Neural cell (in vitro differentiated cells): Measurements from ENCODE around the gene OLIG3. TPM values are rescaled to one million over a fixed set of nuclear protein-coding genes. Genes with fewer than 3 reads are reported as not detected.

Experiments
- H2AFZ ChIP-seq: fragments of 200-600, 300-800 bp; sonication (generic), shearing (Covaris generic); 2 replicates; pipeline ENCODE4 v1.6.0; 2014; ENCODE audit warnings: low read depth, mild to moderate bottlenecking, antibody characterized with exemption, low read length, moderate library complexity
- H3F3A ChIP-seq: fragments of 200-600 bp; shearing (Covaris generic); 2 replicates; pipeline ENCODE4 v1.6.1; 2016; ENCODE audit warnings: mild to moderate bottlenecking, moderate library complexity, mixed read lengths, antibody characterized with exemption, low read length; ENCODE audit not compliant: insufficient read depth, poor library complexity, severe bottlenecking
- H3K27ac ChIP-seq: fragments of 200-600, 300-800 bp; sonication (generic), shearing (Covaris generic); 2 replicates; pipeline ENCODE4 v1.5.1; 2014; ENCODE audit warnings: mild to moderate bottlenecking, low read length, moderate library complexity
- H3K27me3 ChIP-seq: fragments of 300-800, 200-600 bp; sonication (generic), shearing (Covaris generic); 2 replicates; pipeline ENCODE4 v1.6.0; 2014; ENCODE audit warnings: mild to moderate bottlenecking, low read depth, low read length, moderate library complexity; ENCODE audit not compliant: insufficient read depth
- H3K36me3 ChIP-seq: fragments of 300-800, 200-600 bp; sonication (generic), shearing (Covaris generic); 2 replicates; pipeline ENCODE4 v1.5.1; 2014; ENCODE audit warnings: mild to moderate bottlenecking, antibody characterized with exemption, low read length, moderate library complexity; ENCODE audit not compliant: insufficient read depth
- H3K4me2 ChIP-seq: fragments of 300-800, 200-600 bp; sonication (generic), shearing (Covaris generic); 2 replicates; pipeline ENCODE4 v1.6.0; 2014; ENCODE audit warnings: mild to moderate bottlenecking, low read length
- H3K4me3 ChIP-seq: fragments of 300-800, 200-600 bp; sonication (generic), shearing (Covaris generic); 2 replicates; pipeline ENCODE4 v1.5.1; 2014; ENCODE audit warnings: mild to moderate bottlenecking, low read length, moderate library complexity
- H3K79me2 ChIP-seq: fragments of 200-600 bp; shearing (Covaris generic); replicated peaks from 2 replicates; pipeline ENCODE4 v1.6.0; 2014; ENCODE audit warnings: mild to moderate bottlenecking, low read length, moderate library complexity; ENCODE audit not compliant: insufficient read depth
- H3K9ac ChIP-seq: fragments of 300-800, 200-600 bp; sonication (generic), shearing (Covaris generic); 2 replicates; pipeline ENCODE4 v1.6.1; 2016; ENCODE audit warnings: mild to moderate bottlenecking, low read length, mixed read lengths
- H3K9me2 ChIP-seq: fragments of 200-600 bp; shearing (Covaris generic); 2 replicates; pipeline ENCODE4 v1.6.1; 2016; ENCODE audit warnings: mild to moderate bottlenecking, low read length, mixed read lengths; ENCODE audit not compliant: insufficient read depth
- H3K9me3 ChIP-seq: fragments of 200-600, 300-800 bp; sonication (generic), shearing (Covaris generic); 2 replicates; pipeline ENCODE4 v1.6.1; 2016; ENCODE audit warnings: mild to moderate bottlenecking, mixed run types, low read length, moderate library complexity, mixed read lengths
- H4K20me1 ChIP-seq: fragments of 200-600 bp; shearing (Covaris generic); 2 replicates; pipeline ENCODE4 v1.6.1; 2016; ENCODE audit warnings: mild to moderate bottlenecking, mixed run types; ENCODE audit not compliant: insufficient read depth
- EP300 ChIP-seq: fragments of 450-650 bp; conservative IDR thresholded peaks from 2 replicates; pipeline ENCODE4 v1.6.1; 2014; ENCODE audit warnings: antibody characterized with exemption, mild to moderate bottlenecking, moderate library complexity; ENCODE audit not compliant: poor library complexity, severe bottlenecking
- EZH2 ChIP-seq: fragments of 200-600, 300-800 bp; shearing (Covaris generic), sonication (generic); IDR thresholded peaks from 2 replicates; pipeline ENCODE4 v1.6.1; 2014; ENCODE audit warnings: antibody characterized with exemption, low read length, borderline replicate concordance, mild to moderate bottlenecking; ENCODE audit not compliant: insufficient read depth, poor library complexity, severe bottlenecking
- MXI1 ChIP-seq: fragments of 450-650 bp; conservative IDR thresholded peaks from 2 replicates; pipeline ENCODE4 v1.6.1; 2014; ENCODE audit warnings: antibody characterized with exemption, mild to moderate bottlenecking; ENCODE audit not compliant: poor library complexity, severe bottlenecking
- POLR2AphosphoS5 ChIP-seq: IDR thresholded peaks from 2 replicates; pipeline ENCODE4 v1.6.1; 2012
- RAD21 ChIP-seq: fragments of 450-650 bp; conservative IDR thresholded peaks from 2 replicates; pipeline ENCODE4 v1.6.1; 2014; ENCODE audit warnings: antibody characterized with exemption, mild to moderate bottlenecking, moderate library complexity
- SMC3 ChIP-seq: fragments of 450-650 bp; conservative IDR thresholded peaks from 2 replicates; pipeline ENCODE4 v1.6.1; 2014; ENCODE audit warnings: antibody characterized with exemption, mild to moderate bottlenecking, moderate library complexity; ENCODE audit not compliant: poor library complexity
- TAF1 ChIP-seq: IDR thresholded peaks from 2 replicates; pipeline ENCODE4 v1.6.1; 2012; ENCODE audit warnings: low read depth
- polyA plus RNA-seq: library from polyadenylated mRNA; depleted of rRNA; stranded (reverse); fragments of >200 nt; gene quantifications from 2 replicates; pipeline ENCODE4 v1.2.3, GENCODE V29; 2014
- TF ChIP-seq, protein P1 (sequence below): IDR thresholded peaks from 2 replicates; pipeline ENCODE4 v1.6.1; 2012; ENCODE audit warnings: borderline replicate concordance
- TF ChIP-seq, protein P2 (sequence below): fragments of 450-650 bp; IDR thresholded peaks from 2 replicates; pipeline ENCODE4 v1.5.1; 2014; ENCODE audit warnings: antibody characterized with exemption, mild to moderate bottlenecking, moderate library complexity; ENCODE audit not compliant: poor library complexity, severe bottlenecking

The OLIG3 gene
- polyA plus RNA-seq, 1 donor from 2014 or later = not detected

- no peaks in the 10 kb centered on the region for H3K27me3 ChIP-seq
- H3K79me2 ChIP-seq = no peaks in the 10 kb centered on the region
- no peak overlapping the region for H3K4me3 ChIP-seq
- H3K4me2 ChIP-seq = no peak overlapping the region
- no peak overlapping the region for H3K27ac ChIP-seq
- no peaks in the 10 kb centered on the region for H3F3A ChIP-seq
- TF ChIP-seq EZH2 (no peak), SMC3 (no peak), MXI1 (no peak), RAD21 (no peak), EP300 (no peak), TAF1 (no peak), POLR2AphosphoS5 (no peak)
- TF ChIP-seq, protein P1, sequence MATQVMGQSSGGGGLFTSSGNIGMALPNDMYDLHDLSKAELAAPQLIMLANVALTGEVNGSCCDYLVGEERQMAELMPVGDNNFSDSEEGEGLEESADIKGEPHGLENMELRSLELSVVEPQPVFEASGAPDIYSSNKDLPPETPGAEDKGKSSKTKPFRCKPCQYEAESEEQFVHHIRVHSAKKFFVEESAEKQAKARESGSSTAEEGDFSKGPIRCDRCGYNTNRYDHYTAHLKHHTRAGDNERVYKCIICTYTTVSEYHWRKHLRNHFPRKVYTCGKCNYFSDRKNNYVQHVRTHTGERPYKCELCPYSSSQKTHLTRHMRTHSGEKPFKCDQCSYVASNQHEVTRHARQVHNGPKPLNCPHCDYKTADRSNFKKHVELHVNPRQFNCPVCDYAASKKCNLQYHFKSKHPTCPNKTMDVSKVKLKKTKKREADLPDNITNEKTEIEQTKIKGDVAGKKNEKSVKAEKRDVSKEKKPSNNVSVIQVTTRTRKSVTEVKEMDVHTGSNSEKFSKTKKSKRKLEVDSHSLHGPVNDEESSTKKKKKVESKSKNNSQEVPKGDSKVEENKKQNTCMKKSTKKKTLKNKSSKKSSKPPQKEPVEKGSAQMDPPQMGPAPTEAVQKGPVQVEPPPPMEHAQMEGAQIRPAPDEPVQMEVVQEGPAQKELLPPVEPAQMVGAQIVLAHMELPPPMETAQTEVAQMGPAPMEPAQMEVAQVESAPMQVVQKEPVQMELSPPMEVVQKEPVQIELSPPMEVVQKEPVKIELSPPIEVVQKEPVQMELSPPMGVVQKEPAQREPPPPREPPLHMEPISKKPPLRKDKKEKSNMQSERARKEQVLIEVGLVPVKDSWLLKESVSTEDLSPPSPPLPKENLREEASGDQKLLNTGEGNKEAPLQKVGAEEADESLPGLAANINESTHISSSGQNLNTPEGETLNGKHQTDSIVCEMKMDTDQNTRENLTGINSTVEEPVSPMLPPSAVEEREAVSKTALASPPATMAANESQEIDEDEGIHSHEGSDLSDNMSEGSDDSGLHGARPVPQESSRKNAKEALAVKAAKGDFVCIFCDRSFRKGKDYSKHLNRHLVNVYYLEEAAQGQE = no peak
- TF ChIP-seq, protein P2, sequence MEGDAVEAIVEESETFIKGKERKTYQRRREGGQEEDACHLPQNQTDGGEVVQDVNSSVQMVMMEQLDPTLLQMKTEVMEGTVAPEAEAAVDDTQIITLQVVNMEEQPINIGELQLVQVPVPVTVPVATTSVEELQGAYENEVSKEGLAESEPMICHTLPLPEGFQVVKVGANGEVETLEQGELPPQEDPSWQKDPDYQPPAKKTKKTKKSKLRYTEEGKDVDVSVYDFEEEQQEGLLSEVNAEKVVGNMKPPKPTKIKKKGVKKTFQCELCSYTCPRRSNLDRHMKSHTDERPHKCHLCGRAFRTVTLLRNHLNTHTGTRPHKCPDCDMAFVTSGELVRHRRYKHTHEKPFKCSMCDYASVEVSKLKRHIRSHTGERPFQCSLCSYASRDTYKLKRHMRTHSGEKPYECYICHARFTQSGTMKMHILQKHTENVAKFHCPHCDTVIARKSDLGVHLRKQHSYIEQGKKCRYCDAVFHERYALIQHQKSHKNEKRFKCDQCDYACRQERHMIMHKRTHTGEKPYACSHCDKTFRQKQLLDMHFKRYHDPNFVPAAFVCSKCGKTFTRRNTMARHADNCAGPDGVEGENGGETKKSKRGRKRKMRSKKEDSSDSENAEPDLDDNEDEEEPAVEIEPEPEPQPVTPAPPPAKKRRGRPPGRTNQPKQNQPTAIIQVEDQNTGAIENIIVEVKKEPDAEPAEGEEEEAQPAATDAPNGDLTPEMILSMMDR = no peak
- no peaks in the 10 kb centered on the region for H3K36me3 ChIP-seq
- no peak overlapping the region for H2AFZ ChIP-seq
- no peaks in the 10 kb centered on the region for H4K20me1 ChIP-seq
- H3K9ac ChIP-seq = no peak overlapping the region
- H3K9me3 ChIP-seq = no peaks in the 10 kb centered on the region
- H3K9me2 ChIP-seq = no peaks in the 10 kb centered on the region
Observed at GRCh38 chr6:137542713-137543112, 48.5 kb upstream of the OLIG3 start.

- Histone ChIP-seq H3K27me3 (no peaks in the 10 kb centered on the region), H3K9ac (no peak overlapping the region), H3K9me3 (no peaks in the 10 kb centered on the region), H3K27ac (no peak overlapping the region), H3K36me3 (no peaks in the 10 kb centered on the region), H3F3A (no peaks in the 10 kb centered on the region), H3K4me2 (no peak overlapping the region), H3K79me2 (no peaks in the 10 kb centered on the region), H3K9me2 (no peaks in the 10 kb centered on the region), H4K20me1 (no peaks in the 10 kb centered on the region), H2AFZ (no peak overlapping the region), H3K4me3 (no peak overlapping the region)
- TF ChIP-seq MXI1 (no peak), POLR2AphosphoS5 (no peak), EP300 (no peak), RAD21 (no peak), SMC3 (no peak), TAF1 (no peak), EZH2 (no peak)
- TF ChIP-seq, protein P2 = no peak
- TF ChIP-seq, protein P1 = no peak
Observed at GRCh38 chr6:137541534-137542063, 47.4 kb upstream of the OLIG3 start.
